Measurements from ENCODE around the gene AUP1. TPM values are rescaled to one million over a fixed set of nuclear protein-coding genes. Genes with fewer than 3 reads are reported as not detected.

Gene AUP1
- total RNA-seq, 2 experiments from 2014 or later = 126 to 127 TPM

DNA sequence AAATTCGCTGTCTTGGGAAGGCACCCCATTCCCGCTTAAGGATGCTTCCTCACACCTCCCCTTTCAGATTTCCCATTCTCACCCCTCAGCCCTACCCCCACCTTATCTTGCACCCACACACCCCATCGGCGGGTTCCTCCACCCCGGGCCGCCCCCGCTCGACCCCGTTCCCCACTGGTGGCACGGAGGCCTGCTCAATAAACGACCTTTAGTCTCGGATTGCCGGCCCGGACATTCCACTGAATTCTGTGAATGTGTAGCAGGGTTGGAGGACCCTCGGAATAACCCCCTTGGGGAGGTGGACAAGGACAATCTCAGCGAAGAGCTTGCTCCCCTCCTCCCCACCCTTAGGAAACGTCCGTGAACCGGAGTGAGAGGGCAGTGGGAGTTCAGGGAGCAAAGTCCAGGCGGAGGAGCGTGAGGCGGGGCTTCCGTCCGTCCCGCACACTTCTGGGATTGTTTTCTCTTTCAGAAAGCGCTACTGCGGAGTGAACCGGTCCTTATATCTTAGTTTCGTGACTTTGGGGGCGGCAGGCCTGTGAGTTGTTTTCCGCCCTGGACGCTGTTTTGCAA is 27.3 kb downstream of the AUP1 start:
- peaks cover 44% of the 10 kb centered on the region for H3K4me1 Mint-ChIP-seq
- ATAC-seq (ENCODE audit: low read depth) (no peak), DNase-seq (no peak)
- peak overlapping the region; percentile 20 for H3K27ac Mint-ChIP-seq
- peaks cover 52% of the 10 kb centered on the region for H3K27me3 Mint-ChIP-seq
- peak overlapping the region; percentile 79 for H3K4me3 Mint-ChIP-seq
- H3K9me3 Mint-ChIP-seq = no peaks in the 10 kb centered on the region
- peaks cover 13% of the 10 kb centered on the region for H3K36me3 Mint-ChIP-seq
- POLR2A ChIA-PET = interaction anchor here (1.2 to 2.2 kb wide), 3 partner anchors 20 to 111 kb away, joined by 3 to 14 read pairs (median 8); partner anchors contain the start of genes AUP1, CCDC142, HTRA2 and TTC31

DNA sequence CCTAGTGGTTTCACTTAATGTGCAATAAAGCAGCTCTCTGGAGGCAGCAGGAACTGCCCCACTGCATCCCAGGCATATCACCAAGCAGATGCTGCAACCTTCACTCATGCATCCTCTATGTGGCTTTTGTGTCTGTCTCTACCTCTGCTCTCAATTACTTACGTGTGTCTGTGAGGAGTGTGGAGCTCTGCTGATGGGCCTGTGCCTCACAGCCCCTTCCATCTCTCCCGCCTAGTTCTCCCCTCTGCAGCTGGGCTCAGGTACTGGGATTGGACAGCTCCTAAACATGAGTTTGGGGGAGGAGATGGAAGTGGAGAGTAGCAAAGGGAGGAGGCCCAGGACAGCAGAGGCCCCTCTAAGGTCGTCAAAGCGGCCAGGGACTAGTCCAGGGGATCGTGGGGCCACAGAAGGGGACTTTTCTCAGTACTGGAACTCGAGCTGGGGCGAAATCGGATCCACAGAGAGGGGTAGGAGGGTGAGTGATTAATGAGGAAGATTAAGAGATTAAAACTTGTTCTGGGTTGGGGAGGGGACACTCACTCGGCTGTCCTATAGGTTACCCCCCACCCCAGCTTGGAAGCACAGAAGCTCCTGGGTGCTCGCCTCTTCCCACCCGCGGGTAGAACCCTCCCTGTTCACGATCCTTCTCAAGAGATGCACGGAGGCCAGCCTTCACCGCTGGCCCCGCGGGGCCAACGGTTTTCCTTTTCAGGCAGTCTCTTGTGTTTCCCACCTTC is 28.0 kb downstream of the AUP1 start:
- no peak overlapping the region for H3K27ac Mint-ChIP-seq
- peaks cover 10% of the 10 kb centered on the region for H3K36me3 Mint-ChIP-seq
- no peak for ATAC-seq (ENCODE audit: low read depth)
- peaks cover 41% of the 10 kb centered on the region for H3K4me1 Mint-ChIP-seq
- H3K9me3 Mint-ChIP-seq = no peaks in the 10 kb centered on the region
- DNase-seq = no peak
- peak overlapping the region; percentile 79 for H3K4me3 Mint-ChIP-seq
- peaks cover 54% of the 10 kb centered on the region for H3K27me3 Mint-ChIP-seq
- POLR2A ChIA-PET = interaction anchor here (1.1 to 1.8 kb wide), 4 partner anchors 11 to 110 kb away, joined by 3 to 8 read pairs (median 4); partner anchors contain the start of genes AUP1 and HTRA2

DNA sequence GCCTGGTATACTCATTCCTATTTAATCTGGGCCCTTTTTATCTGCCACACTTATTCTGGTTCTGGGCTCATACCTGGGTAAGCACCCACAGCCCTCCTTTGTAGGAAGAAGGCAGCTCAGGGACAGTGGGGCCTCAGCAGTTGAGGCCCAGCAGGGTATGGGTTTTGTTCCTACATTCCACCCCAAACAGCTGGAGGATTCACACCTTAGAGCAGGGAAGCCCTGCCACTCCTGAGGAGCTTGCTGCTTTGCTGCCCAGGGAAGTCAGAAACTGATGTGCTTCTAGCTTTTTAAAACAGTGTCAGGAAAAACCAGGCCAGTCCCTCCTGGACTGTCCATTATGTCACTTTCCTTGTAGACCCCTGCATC is 28.9 kb downstream of the AUP1 start:
- H3K27ac Mint-ChIP-seq = no peak overlapping the region
- no peak for ATAC-seq (ENCODE audit: low read depth)
- no peak overlapping the region for H3K4me3 Mint-ChIP-seq
- H3K4me1 Mint-ChIP-seq = peaks cover 36% of the 10 kb centered on the region
- POLR2A ChIA-PET = interaction anchor here (0.8 to 3.2 kb wide), 5 partner anchors 12 to 85 kb away, joined by 4 to 12 read pairs (median 4); partner anchors contain the start of genes AUP1, CCDC142, HTRA2 and TTC31
- no peak for DNase-seq
- peaks cover 9% of the 10 kb centered on the region for H3K36me3 Mint-ChIP-seq
- H3K27me3 Mint-ChIP-seq = peaks cover 54% of the 10 kb centered on the region
- no peaks in the 10 kb centered on the region for H3K9me3 Mint-ChIP-seq

DNA sequence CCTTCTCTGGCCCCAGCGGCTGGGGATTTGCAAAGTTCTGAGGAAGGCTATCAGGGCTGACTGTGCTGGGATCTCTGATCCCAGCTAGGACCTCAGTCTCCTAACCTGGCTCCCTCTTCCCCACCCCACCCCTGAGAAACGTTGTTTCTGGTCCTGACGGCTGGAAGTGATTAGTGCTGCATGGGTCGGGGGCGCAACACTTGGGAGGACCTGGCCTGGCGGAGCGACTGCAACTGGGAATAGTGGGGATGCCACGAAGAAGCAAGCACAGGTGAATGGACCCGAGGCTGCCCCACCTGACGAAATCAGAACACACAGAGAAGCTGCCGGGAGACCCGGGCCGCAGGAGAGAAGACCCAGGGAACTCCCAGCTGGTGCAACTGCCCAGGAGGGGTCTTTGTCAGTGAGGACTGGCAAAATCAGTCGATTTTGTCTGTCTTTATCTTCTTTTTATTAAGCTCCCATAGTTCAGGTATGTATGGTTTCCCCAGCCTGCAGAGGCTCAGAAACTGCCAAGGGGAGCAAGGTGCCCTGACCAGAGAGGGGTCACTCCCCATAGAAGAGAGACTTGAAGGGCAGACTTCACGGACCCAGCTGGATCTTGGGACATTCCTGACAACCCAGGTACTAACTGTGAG is 29.4 kb downstream of the AUP1 start:
- peak overlapping the region; percentile 25 for H3K4me3 Mint-ChIP-seq
- peaks cover 32% of the 10 kb centered on the region for H3K4me1 Mint-ChIP-seq
- no peak for DNase-seq
- no peak overlapping the region for H3K27ac Mint-ChIP-seq
- POLR2A ChIA-PET = interaction anchor here (0.7 to 3.2 kb wide), 7 partner anchors 12 to 86 kb away, joined by 3 to 12 read pairs (median 4); partner anchors contain the start of genes AUP1, CCDC142, HTRA2 and TTC31
- no peaks in the 10 kb centered on the region for H3K9me3 Mint-ChIP-seq
- peaks cover 54% of the 10 kb centered on the region for H3K27me3 Mint-ChIP-seq
- ATAC-seq (ENCODE audit: low read depth) = no peak
- H3K36me3 Mint-ChIP-seq = peaks cover 8% of the 10 kb centered on the region

DNA sequence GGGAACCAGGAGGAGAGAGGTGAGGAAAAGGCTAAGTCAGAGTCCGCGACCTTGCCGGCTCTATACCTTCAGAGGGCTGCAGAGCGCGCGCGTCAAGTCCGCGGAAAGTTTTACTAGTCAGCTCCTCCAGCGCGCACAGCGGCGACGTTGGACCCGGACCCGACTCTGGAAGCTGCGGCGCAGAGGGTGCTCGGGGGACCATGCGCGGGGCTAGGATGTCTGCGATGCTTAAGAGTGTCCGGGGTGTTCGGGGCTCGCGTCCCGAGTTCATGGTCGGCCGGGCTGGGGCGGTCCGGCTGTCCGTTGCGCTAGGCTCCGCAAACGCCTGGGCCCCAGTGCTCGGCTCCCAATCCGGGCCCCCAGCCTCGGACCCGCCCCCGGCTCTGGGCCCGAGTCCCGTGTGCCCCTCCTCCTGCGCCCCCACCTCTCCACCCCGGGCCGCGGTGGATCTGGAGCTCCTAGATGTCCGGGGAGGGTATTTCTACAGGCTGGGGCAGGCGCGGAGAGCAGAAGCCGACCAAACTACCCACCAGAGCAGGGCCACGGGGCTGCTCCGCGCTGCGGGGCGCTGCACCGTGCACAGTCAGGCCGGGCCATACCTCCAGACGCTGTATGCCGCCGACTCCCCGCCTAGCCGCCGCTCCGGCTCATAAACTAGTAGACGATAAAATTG is 30.1 kb downstream of the AUP1 start, which contains the start of gene LBX2:
TSS of gene LBX2 (minus strand) at position 337 of the 673 bp plus-strand sequence. CDS start at position 271, 66 bp downstream.
- peak; percentile 46 for DNase-seq
- POLR2A ChIA-PET = interaction anchor here (0.7 to 3.2 kb wide), 4 partner anchors 16 to 30 kb away, joined by 3 to 12 read pairs (median 6); partner anchors contain the start of genes AUP1, CCDC142, HTRA2 and TTC31
- no peaks in the 10 kb centered on the region for H3K9me3 Mint-ChIP-seq

DNA sequence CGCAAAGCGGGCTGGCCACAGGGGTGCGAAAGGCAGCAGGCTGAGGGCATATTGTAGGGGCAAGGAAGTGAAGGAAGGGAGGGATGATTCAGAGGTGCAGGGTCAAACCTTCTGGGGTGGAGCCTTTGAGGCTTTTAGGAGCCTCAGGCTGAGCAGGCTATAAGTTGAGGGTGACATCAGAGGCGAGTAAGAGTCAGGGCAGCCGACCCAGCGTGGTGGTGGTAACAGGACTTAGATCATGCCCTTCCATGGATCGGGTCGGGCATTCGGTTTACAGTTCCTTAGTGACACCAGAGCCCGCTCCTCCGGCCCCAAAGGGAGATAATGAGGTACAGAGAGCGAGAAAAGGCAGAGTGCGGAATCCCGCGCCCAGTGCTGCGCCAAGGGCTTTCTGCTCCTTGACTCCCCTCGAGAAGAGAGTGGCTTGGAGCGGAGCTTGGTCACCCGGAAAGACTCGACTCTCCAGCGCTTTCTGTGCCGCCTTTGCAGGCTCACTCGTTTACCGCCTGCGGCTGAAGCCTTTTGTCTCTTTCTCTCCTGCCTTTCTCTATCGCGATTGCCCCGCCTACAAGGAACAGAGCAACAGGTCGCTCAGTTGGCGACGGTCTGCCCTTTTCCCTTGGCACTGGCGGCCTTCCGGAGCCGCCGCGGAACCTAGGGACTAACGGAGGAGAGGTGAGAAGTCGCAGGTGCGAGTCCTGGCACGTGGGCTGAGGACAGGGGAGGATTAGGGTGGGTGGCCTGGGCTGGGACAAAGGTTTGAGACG is 30.8 kb downstream of the AUP1 start:
- H3K4me3 Mint-ChIP-seq = peak overlapping the region; percentile 87
- POLR2A ChIA-PET = interaction anchor here (1.2 to 3.2 kb wide), 5 partner anchors 8 to 31 kb away, joined by 4 to 12 read pairs (median 8); partner anchors contain the start of genes AUP1, CCDC142, HTRA2 and PCGF1
- peaks cover 26% of the 10 kb centered on the region for H3K4me1 Mint-ChIP-seq
- peaks cover 2% of the 10 kb centered on the region for H3K36me3 Mint-ChIP-seq
- peaks cover 54% of the 10 kb centered on the region for H3K27me3 Mint-ChIP-seq
- ATAC-seq (ENCODE audit: low read depth) (peak; percentile 40), DNase-seq (peak; percentile 61)
- H3K27ac Mint-ChIP-seq = peak overlapping the region; percentile 42
- no peaks in the 10 kb centered on the region for H3K9me3 Mint-ChIP-seq

More for the DNA sequence above, 30.1 kb downstream of the AUP1 start, which contains the start of gene LBX2:
- H3K36me3 Mint-ChIP-seq = peaks cover 2% of the 10 kb centered on the region
- peak; percentile 12 for ATAC-seq (ENCODE audit: low read depth)
- peaks cover 54% of the 10 kb centered on the region for H3K27me3 Mint-ChIP-seq
- peak within 1 kb of the TSS; percentile 42 for H3K27ac Mint-ChIP-seq
- H3K4me3 Mint-ChIP-seq = peak within 1 kb of the TSS; percentile 87
- H3K4me1 Mint-ChIP-seq = peaks cover 27% of the 10 kb centered on the region

DNA sequence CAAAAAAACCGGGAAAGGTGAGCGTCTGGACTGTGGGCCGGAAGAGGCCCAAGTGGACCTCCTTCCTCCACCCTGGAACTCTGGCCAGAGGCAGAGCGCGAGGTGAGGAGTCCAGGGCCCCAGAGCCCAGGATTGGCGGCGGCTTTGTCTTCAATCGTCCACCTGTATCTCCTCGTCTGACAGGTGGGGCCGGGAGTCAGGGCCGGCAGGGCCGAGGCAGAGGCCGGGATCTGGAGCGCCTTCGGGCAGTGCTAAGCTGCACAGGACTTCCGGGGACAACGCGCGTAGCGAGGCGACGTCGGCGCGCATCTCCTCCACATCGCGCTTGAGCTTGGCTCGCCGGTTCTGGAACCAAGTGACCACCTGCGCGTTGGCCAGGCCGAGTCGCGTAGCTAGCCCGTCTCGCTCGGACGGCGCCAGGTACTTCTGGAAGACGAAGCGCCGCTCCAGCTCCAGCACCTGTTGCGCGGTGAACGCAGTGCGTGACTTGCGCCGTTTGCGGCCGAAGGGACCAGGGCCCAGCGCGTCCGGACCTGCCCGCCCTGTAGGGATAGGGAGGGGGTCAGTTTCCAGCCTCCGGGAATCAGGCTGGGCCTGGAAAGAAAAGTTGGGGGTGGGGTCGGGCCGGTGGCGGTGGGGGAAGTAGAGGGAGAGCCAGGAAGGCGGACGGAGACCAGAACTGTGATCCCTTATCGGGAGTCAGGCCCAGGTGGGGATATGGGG is 31.6 kb downstream of the AUP1 start:
- DNase-seq = peak; percentile 64
- H3K4me3 Mint-ChIP-seq = peak overlapping the region; percentile 87
- peaks cover 54% of the 10 kb centered on the region for H3K27me3 Mint-ChIP-seq
- peaks cover 3% of the 10 kb centered on the region for H3K36me3 Mint-ChIP-seq
- peaks cover 24% of the 10 kb centered on the region for H3K4me1 Mint-ChIP-seq
- H3K27ac Mint-ChIP-seq = peak overlapping the region; percentile 42
- POLR2A ChIA-PET = interaction anchor here (1.2 to 3.2 kb wide), 4 partner anchors 9 to 32 kb away, joined by 4 to 12 read pairs (median 8); partner anchors contain the start of genes AUP1, CCDC142, HTRA2 and PCGF1
- ATAC-seq (ENCODE audit: low read depth) = peak; percentile 41
- H3K9me3 Mint-ChIP-seq = no peaks in the 10 kb centered on the region

DNA sequence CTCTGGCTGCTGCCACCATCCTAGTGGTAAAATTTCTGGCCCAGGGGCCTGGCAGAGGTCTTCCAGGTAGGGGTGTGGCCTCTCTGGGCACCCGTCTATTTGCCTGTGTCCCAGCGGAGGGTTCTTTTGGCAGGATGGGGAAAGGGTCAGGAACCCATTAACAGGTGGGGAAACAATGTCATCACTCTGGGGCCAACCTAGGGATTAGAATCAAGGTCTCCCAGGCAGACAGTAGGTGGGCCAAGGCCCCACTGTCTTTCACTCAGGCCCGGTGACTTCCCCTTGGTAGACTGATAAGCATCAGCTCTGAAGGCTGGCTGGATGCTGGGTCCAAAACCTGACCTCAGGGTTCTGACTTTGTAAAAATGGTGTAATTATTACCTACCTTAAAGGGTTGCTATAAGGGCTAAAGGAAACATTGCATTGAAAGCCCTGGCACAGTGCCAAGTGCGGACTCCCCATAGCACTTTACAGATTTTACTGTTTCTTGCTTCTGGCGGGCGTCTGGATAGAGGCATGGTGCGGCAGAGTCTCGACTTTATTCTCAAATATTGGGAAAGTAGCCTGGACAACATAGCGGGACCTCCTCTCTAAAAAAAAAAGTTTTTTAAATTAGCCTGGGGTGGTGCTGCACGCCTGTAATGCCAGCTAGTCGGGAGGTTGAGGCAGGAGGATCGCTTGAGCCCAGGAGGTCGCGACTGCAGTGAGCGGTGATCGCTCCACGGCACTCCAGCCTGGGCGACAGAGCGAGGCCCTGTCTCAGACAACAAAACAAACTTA is 32.3 kb downstream of the AUP1 start:
- POLR2A ChIA-PET = interaction anchor here (1.2 to 3.2 kb wide), 4 partner anchors 10 to 33 kb away, joined by 4 to 12 read pairs (median 8); partner anchors contain the start of genes AUP1, CCDC142, HTRA2 and PCGF1
- ATAC-seq (ENCODE audit: low read depth) (no peak), DNase-seq (no peak)
- peak overlapping the region; percentile 87 for H3K4me3 Mint-ChIP-seq
- no peak overlapping the region for H3K27ac Mint-ChIP-seq
- peaks cover 47% of the 10 kb centered on the region for H3K27me3 Mint-ChIP-seq
- H3K9me3 Mint-ChIP-seq = no peaks in the 10 kb centered on the region
- peaks cover 23% of the 10 kb centered on the region for H3K4me1 Mint-ChIP-seq
- H3K36me3 Mint-ChIP-seq = peaks cover 6% of the 10 kb centered on the region

DNA sequence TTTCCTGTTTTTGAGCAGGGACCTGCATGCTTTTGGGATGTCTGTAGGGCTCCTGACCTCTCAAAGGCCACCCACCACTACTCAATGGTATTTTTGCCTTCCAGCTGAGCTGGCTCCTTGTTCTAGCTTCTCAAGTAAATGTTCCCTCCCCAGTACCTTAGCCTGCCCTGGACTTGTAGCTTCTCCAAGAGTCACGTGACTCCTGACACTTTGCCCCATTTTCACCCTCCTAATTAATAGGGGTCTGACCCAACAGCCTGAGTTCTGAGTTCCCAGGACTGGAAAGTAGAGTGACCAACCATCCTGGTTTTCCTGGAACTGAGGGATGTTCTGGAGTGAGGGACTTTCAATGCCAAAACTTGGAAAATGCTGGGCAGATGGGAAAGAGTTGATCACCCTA is 34.1 kb downstream of the AUP1 start:
- ATAC-seq (ENCODE audit: low read depth) (no peak), DNase-seq (no peak)
- H3K27ac Mint-ChIP-seq = no peak overlapping the region
- POLR2A ChIA-PET = interaction anchor here (1.5 kb wide), 1 partner anchor 12 kb away, joined by 3 read pairs; the partner anchor contains the start of genes CCDC142 and TTC31
- H3K9me3 Mint-ChIP-seq = no peaks in the 10 kb centered on the region
- H3K4me3 Mint-ChIP-seq = no peak overlapping the region
- H3K4me1 Mint-ChIP-seq = peaks cover 19% of the 10 kb centered on the region
- peaks cover 6% of the 10 kb centered on the region for H3K36me3 Mint-ChIP-seq
- peaks cover 32% of the 10 kb centered on the region for H3K27me3 Mint-ChIP-seq

DNA sequence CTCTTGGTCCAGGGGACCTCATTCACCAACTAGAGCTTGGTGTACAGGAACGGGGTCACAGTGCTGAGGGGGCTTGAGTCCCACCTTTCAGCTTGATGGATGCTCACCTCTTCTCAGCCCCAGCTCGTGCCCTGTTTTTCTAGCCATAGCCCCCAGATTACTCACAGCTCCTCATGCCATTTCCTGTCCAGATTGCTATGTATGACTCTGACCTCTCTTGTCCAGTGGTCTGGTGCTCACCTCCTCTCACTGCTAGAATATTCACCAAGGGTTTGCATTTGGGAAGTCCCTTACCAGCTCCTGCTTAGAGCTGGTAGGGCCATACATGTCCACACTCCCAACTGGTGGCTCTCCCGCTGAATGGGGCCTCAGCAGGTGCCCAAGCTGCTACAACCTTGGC is 36.0 kb downstream of the AUP1 start:
- DNase-seq (no peak), ATAC-seq (ENCODE audit: low read depth) (no peak)
- Mint-ChIP-seq H3K27ac (no peak overlapping the region), H3K27me3 (peaks cover 15% of the 10 kb centered on the region), H3K4me1 (peaks cover 10% of the 10 kb centered on the region), H3K36me3 (peaks cover 10% of the 10 kb centered on the region), H3K9me3 (no peaks in the 10 kb centered on the region), H3K4me3 (no peak overlapping the region)
- POLR2A ChIA-PET = interaction anchor here (1.0 to 1.1 kb wide), 2 partner anchors 28 to 72 kb away, joined by 3 read pairs; partner anchors contain the start of genes C2orf81, MOGS and WDR54
